HG03469 (cell line): ENCODE results near the gene PMEPA1.

Experiments
- ATAC-seq: cut with Tn5 transposase; IDR thresholded peaks from one replicate; pipeline ENCODE4 v1.9.1; 2021; ENCODE audit warnings: mild to moderate bottlenecking, moderate library complexity, moderate number of reproducible peaks; ENCODE audit not compliant: unreplicated experiment

Gene PMEPA1

GRCh38 chr20:57628047-57628961 is 81.5 kb downstream of the PMEPA1 start:
- ATAC-seq = no peak

GRCh38 chr20:57627339-57627738 is 82.5 kb downstream of the PMEPA1 start:
- no peak for ATAC-seq

DNA sequence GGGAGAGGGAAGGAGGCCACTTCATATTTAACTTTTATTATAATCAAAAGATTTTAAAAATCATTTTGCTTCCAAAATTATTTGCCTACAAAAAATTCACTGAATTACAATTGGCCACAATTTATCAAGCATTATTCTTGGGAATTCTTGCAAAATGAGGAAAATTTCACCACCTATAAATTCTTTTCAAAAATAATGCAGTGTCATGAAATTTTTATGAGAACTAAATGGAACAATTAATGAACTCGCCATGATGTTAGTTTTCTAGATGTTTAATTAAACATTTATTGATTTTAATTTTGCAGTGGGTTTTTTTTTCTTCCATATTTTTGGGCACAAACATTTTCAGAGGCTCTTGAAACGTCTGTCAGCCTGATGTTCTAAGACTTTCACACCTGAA is 83.8 kb downstream of the PMEPA1 start:
- no peak for ATAC-seq

GRCh38 chr20:57625181-57625958 is 84.4 kb downstream of the PMEPA1 start:
- ATAC-seq = no peak

DNA sequence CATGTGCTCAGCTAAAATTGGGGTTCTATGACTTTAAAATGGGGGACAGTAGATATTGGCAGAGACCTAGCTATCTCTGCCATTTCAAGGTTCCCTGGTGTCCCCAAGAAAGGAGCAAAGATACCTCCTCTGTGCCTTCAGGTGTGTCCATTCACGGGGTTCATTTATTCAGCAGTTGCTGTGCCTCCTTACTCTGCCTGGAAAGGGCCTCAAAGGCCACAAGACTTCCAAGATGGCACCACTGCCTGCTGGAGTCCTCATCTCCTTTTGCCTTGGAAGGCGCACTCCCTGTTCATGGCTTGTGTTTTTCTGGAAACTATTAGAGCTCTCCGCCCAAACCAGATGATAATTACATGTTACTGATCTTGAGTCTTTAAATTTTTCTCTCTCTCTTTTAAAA is 85.7 kb downstream of the PMEPA1 start:
- ATAC-seq = no peak

GRCh38 chr20:57622579-57623381 is 87.0 kb downstream of the PMEPA1 start:
- ATAC-seq = no peak

GRCh38 chr20:57622201-57622570 is 87.6 kb downstream of the PMEPA1 start:
- ATAC-seq = no peak

GRCh38 chr20:57621421-57622200 is 88.2 kb downstream of the PMEPA1 start:
- ATAC-seq = no peak

DNA sequence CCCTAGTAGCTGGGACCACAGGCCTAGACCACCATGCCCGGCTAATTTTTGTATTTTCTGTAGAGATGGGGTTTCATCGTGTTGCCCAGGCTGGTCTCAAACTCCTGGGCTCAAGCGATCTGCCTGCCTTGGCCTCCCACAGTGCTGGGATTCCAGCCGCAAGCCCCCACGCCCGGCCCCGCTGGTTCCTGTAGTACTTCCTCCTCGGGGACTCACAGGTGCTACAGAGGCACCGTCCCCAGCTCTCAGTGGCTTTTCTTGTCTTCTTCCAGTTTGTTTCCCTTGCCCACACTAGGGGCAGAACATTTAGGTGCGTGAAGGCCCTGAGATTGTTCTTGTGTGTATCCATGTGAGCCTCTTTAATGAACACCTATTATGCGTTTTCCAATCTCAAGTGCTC is 88.8 kb downstream of the PMEPA1 start:
- no peak for ATAC-seq

DNA sequence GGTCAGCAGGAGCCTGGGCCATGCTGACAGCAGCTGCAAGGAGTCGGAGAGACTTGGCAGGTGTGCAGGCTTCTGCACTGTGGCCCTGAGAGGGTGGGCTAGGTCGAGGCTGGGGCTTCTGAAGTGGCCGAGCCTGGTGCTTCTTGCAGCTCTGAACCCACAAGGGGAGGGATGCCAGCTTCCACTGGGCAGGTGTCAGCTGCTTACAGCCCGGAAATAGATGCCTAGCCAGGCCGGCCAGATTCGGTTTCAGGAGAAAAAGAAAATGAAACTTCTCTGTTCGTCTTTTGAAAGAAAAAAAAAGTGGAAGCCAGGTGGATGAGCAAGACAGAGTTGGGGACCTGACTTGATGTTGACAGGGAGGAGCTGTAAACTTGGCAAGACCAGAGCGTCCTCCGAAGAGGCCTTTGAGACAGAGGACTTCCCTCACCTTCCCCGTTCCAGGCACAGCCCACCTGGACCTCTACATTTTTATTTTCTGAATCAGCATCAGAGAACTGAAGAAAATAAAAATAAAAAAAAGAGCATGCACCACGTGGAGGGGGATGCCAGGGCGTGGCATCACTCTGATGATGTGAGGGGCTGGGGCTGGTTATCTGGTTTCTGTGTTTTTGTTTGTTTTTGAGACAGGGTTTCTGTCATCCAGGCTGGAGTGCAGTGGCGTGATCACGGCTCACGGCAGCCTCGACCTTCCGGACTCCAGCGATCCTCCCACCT is 89.4 kb downstream of the PMEPA1 start, which contains the start of gene ZBP1:
TSS of gene ZBP1 (minus strand) at position 153 of the 717 bp plus-strand sequence. CDS start at position 22, 131 bp downstream.
- peak; percentile 27 for ATAC-seq

GRCh38 chr20:57619051-57619831 is 90.6 kb downstream of the PMEPA1 start:
- ATAC-seq = peak; percentile 52

- ATAC-seq = no peak
These were observed 91.1 kb downstream of the PMEPA1 start for GRCh38 chr20:57618764-57619050.

DNA sequence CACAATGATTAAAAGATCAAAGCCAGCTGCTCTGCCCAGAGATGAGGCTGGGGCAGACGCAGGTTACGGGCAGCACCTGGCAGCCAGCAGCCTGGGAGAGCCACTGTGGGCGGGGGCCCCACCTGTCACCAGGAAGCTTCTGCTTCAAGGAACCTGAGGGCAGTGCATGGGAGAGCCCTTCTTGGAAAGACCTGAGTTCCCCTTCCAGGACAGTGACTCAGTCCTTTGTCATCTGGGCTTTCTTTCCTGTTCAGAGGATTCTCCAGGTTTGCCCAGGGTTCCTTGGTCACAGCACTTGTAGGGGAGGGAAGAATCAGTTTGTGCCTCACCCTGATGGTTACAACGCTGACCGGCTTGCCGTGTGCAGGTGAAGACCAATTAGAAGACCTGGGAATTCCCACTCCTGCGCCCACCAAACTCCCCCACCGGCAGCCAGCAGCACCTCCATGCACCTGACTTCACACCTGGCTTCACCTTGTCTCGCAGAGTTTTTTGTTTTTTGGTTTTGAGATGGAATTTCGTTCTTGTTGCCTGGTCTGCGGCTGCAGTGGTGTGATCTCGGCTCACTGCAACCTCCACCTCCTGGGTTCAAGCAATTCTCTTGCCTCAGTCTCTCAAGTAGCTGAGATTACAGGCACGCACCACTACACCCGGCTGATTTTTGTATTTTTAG is 91.6 kb downstream of the PMEPA1 start:
- ATAC-seq = no peak

DNA sequence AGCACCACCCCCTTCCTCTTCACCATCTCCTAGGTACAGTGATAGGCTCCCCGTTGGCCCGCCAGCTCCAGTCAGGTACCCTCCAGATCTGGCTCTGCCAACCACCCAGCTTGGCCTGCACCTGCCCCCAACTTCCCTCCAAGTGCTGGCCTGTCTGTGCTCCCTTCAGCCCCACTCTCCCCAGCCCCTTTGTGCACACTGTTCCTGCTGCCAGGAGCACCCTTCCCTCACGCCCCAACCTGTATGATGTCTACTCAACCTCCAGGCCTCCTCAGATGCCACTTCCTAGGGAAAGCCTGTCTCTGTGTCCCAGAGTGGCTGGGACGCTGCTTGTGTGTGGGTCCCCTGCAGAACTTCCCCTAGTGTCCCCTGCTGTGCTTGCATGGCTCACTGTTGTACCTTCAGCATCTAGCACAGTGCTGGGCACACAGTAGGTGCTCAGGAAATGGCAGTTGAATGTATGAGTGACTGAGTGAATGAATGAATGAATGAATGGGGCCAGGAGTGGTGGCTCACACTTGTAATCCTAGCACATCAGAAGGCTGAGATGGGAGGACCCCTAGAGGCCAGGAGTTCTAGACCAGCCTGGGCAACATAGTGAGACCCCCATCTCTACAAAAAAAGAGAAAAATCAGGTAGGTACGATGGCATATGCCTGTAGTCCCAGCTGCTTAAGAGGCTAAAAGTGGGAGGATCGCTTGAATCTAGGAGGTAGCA is 92.6 kb downstream of the PMEPA1 start:
- no peak for ATAC-seq

DNA sequence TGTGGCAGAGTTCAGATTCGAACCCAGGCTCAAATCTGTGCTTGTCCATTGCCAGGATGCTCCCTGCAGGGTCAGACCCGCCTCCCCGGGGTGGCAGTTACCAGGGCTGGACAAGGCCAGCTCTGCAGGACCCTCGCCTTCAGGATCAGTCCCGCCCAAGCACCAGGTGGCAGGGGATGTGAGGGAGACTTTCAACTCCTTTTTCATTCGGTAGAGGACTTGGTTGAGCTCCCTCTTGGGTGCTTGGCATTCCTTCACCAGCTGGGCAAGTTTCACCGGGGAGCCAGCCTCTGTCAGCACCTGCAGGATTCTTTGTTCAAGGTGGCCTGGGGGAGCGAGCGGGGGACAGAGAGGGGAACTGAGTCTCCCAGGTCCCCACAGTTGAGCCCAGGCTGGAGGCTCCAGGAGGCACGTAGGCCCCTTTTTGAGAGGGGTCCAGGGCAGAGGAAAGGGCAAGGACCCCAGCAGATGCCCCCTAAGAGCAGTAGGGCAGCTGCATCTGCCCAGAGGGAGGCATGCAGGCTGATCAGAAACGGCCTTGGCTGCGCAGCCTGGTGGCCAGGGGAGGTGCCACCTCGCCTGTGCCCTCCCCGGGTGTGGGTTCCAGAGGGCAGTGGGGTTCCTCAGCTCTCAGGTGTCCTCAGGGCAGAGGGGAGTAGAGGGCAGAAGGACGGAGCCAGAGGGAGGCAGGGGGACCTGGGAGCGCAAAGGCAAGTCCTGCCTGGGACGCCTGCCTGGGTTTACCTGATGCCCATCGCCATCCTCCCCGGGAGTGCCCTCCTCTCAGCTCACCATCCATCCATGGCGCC is 93.5 kb downstream of the PMEPA1 start:
- no peak for ATAC-seq

GRCh38 chr20:57615445-57615811 is 94.4 kb downstream of the PMEPA1 start:
- ATAC-seq = no peak
